ENCODE measurements around the gene EPOP.
"Not testable (repeated sequence)": the region's sequence is repeated elsewhere in the genome, so short reads cannot be mapped to it uniquely, and the experiment has no call there.

The EPOP gene

DNA sequence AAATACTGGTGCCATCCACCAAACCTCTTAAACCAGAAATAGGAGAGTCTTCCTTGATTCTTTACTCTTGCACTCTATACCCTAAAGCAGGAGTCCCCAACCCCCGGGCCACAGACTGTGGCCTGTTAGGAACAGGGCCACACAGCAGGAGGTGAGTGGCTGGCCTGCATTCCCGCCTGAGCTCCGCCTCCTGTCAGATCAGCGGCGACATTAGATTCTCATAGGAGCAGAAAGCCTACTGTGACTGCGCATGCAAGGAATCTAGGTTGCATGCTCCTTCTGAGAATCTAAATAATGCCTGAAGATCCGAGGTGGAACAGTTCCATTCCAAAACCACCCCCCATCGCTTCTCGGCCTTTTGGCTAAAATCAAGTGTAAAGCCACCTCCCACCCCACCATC, 38.7 kb downstream of the EPOP start:
- DNase-seq: no peak

DNA sequence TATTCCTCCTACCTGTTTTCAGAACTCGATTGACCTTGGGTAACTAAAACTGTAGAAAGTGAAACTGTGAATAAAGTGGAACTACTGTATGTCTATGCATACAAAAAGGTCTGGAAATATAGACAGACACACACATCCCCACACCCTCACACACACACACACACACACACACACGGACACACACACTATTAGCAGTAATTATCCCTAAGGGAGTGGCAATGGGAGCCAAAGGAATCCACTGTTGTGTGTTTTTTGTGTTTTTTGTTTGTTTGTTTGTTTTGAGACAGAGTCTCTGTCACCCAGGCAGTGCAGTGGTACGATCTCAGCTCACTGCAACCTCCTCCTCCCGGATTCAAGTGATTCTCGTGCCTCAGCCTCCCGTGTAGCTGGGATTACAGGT, 42.4 kb downstream of the EPOP start:
- no peak for DNase-seq

DNA sequence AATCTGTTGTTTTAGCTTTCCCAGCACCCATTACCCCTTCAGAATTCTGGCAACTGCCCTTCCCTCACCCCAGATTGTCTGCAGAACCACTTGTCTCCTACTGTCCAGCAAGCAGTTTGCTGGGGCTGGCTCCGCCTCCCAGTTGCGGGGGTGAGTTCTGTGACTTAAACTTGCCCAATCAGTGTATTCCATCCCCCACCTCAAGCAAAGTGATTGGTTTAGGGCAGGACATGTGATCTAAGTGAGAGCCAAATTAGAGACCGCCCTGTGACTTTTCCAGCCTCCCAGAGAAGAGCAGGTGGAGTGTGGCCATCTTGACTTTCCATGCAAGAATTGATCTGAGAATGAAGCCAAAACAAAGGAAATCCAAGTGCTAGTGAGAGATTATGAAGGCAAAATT, 46.3 kb downstream of the EPOP start:
- DNase-seq: no peak

DNA sequence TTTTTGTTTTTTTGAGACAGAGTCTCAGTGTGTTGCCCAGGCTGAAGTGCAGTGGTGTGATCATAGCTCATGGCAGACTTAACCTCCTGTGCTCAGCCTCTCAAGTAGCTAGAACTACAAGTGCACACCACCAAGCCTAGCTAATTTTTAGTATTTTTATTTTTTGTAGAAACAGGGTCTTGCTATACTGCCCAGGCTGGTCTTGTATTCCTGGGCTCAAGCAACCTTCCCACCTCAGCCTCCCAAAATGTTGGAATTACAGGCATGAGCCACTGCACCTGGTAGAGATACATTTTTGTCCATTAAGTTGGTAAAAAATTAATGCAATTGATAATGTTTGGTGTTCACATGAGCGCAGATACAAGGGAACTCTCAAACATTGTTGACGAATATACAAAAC, 46.8 kb downstream of the EPOP start:
- no peak for DNase-seq

DNA sequence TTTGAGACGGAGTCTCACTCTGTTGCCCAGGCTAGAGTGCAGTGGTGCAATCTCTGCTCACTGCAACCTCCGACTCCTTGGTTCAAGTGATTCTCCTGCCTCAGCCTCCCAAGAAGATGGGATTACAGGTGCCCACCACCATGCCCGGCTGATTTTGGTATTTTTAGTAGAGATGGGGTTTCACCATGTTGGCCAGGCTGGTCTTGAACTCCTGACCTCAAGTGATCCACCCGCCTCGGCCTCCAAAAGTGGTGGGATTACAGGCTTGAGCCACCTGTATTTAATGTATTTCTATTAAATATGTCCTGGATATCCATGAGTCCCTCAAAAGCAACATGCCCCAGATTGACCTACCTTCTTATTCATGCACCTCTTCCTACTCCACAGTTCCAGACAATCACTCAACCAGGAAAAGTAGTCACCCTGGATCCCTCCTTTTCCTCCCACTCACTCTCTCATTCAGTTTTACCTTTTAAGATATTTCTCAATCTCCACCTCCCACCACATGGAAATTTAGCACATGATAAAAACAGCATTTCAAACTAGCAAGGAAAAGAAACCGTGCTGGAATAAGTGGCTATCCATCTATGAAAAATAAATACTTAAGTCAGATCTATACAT, 48.0 kb downstream of the EPOP start:
- DNase-seq: not testable (repeated sequence)

DNA sequence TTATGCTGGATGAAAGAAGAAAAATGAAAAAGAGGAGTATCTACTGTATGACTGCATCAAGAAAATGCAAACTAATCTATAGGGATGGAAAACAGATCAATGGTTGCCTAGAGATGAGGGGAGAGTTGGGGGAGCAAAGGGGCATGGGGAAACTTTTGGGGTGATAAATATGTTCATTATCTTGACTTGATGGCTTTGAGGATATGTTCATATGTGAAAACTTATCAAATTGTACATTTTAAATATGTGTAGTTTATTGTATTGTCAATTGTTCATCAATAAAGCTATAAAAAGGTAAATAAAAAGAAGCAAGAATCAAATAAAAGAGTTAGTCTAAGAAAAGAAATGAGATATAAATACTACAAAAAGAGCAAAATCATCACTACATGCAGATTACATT, 49.3 kb downstream of the EPOP start:
- DNase-seq: no peak

DNA sequence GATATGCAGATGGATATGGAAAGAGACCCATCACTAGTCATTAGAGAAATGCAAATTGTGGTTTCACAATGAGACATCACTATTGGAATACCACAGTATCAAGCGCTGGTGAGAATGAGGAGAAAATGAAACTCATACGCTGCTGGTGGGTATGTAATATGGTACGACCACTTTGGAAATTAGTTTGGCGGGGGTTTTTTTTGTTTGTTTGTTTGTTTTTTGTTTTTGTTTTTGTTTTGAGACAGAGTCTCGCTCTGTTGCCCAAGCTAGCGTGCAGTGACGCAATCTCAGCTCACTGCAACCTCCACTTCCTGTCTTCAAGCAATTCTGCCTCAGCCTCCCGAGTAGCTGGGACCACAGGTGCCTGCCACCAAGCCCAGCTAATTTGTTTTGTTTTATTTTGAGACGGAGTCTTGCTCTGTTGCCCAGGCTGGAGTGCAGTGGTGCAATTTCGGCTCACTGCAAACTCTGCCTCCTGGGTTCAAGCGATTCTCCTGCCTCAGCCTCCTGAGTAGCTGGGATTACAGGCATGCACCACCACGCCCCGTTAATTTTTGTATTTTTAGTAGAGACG, 49.9 kb downstream of the EPOP start:
- not testable (repeated sequence) for DNase-seq

Measured in activated CD4-positive, alpha-beta T cell treated with anti-CD3 and anti-CD28 coated beads, Interleukin-2, amount 50 U/mL, for 1 hour (primary cell).